HepG2 (cell line): ENCODE measurements around the gene NAA15. TPM values are rescaled to one million over a fixed set of nuclear protein-coding genes. Genes with fewer than 3 reads are reported as not detected.

Experiments
- AHR ChIP-seq: IDR thresholded peaks from 2 replicates; pipeline ENCODE4 v1.6.1; 2018; ENCODE audit warnings: missing genetic modification reagents, missing compliant biosample characterization
- ARNT2 ChIP-seq: sonication (generic); formaldehyde crosslinking; IDR thresholded peaks from 2 replicates; pipeline ENCODE4 v1.8.0; 2022; ENCODE audit warnings: mild to moderate bottlenecking, low read depth, missing genetic modification reagents, moderate library complexity
- CREB1 ChIP-seq, 2 experiments: fragments of 450-650 bp in 1 of 2; IDR thresholded peaks; 2 replicates each; pipeline ENCODE4 v1.6.1; 2016 to 2017; ENCODE audit warnings: control low read depth in 1 of 2, mild to moderate bottlenecking in 1 of 2, missing compliant biosample characterization in 1 of 2, missing genetic modification characterization in 1 of 2
- ETV5 ChIP-seq: IDR thresholded peaks from 2 replicates; pipeline ENCODE4 v1.6.1; 2018; ENCODE audit warnings: missing biosample characterization, missing genetic modification reagents, inconsistent platforms, borderline replicate concordance
- FOXO4 ChIP-seq: sonication (generic); formaldehyde crosslinking; conservative IDR thresholded peaks from 2 replicates; pipeline ENCODE4 v1.8.1; 2023; ENCODE audit warnings: missing genetic modification reagents
- IRX3 ChIP-seq: sonication (generic); formaldehyde crosslinking; IDR thresholded peaks from 2 replicates; pipeline ENCODE4 v1.8.1; 2023; ENCODE audit warnings: mild to moderate bottlenecking, low read depth, missing genetic modification reagents, borderline replicate concordance
- KDM3A ChIP-seq: IDR thresholded peaks from 2 replicates; pipeline ENCODE4 v1.6.1; 2018; ENCODE audit warnings: low read depth, missing compliant biosample characterization
- KLF16 ChIP-seq, 2 experiments: sonication (generic) in 1 of 2; formaldehyde crosslinking in 1 of 2; IDR thresholded peaks; 2 replicates each; pipeline versions ENCODE4 v1.6.1 to v1.8.0; 2016 to 2023; ENCODE audit warnings: missing genetic modification reagents in 2 of 2, missing compliant biosample characterization in 1 of 2
- MED1 ChIP-seq: sonication (generic); formaldehyde crosslinking; IDR thresholded peaks from 2 replicates; pipeline ENCODE4 v1.4.0; 2020; ENCODE audit warnings: missing genetic modification reagents
- NCOA1 ChIP-seq: sonication (generic); formaldehyde crosslinking; IDR thresholded peaks from 2 replicates; pipeline ENCODE4 v1.9.0; 2021; ENCODE audit warnings: missing genetic modification reagents
- NFRKB ChIP-seq: fragments of 450-650 bp; IDR thresholded peaks from 2 replicates; pipeline ENCODE4 v1.6.1; 2017
- PBX2 ChIP-seq: IDR thresholded peaks from 2 replicates; pipeline ENCODE4 v1.6.1; 2016; ENCODE audit warnings: control low read depth
- SALL2 ChIP-seq: sonication (generic); formaldehyde crosslinking; IDR thresholded peaks from 2 replicates; pipeline ENCODE4 v1.8.1; 2023; ENCODE audit warnings: mild to moderate bottlenecking, missing genetic modification reagents, inconsistent platforms
- TAF1 ChIP-seq: sonication (generic); formaldehyde crosslinking; IDR thresholded peaks from 2 replicates; pipeline ENCODE4 v1.4.0; 2020; ENCODE audit warnings: missing genetic modification reagents
- ZNF207 ChIP-seq: fragments of 450-650 bp; IDR thresholded peaks from 2 replicates; pipeline ENCODE4 v1.6.1; 2016; ENCODE audit warnings: antibody characterized with exemption, borderline replicate concordance
- ZNF224 ChIP-seq: sonication (generic); formaldehyde crosslinking; IDR thresholded peaks from 2 replicates; pipeline ENCODE4 v1.5.0; 2020; ENCODE audit warnings: mild to moderate bottlenecking, missing genetic modification reagents
- ZNF274 ChIP-seq: sonication (generic); formaldehyde crosslinking; IDR thresholded peaks from 2 replicates; pipeline ENCODE4 v1.5.1; 2020; ENCODE audit warnings: mild to moderate bottlenecking, missing genetic modification reagents
- ZNF326 ChIP-seq: sonication (generic); formaldehyde crosslinking; IDR thresholded peaks from 2 replicates; pipeline ENCODE4 v1.4.0; 2020; ENCODE audit warnings: missing genetic modification reagents, borderline replicate concordance
- ZNF337 ChIP-seq: sonication (generic); formaldehyde crosslinking; IDR thresholded peaks from 2 replicates; pipeline ENCODE4 v1.5.1; 2020; ENCODE audit warnings: missing genetic modification reagents, low read depth, mild to moderate bottlenecking, borderline replicate concordance
- ZNF383 ChIP-seq: sonication (generic); formaldehyde crosslinking; IDR thresholded peaks from 2 replicates; pipeline ENCODE4 v1.4.0; 2020; ENCODE audit warnings: missing genetic modification reagents, mild to moderate bottlenecking, borderline replicate concordance
- ZNF546 ChIP-seq: sonication (generic); formaldehyde crosslinking; conservative IDR thresholded peaks from 2 replicates; pipeline ENCODE4 v1.8.1; 2023; ENCODE audit warnings: mild to moderate bottlenecking, missing genetic modification reagents
- polyA plus RNA-seq, 8 experiments: library from polyadenylated mRNA; depleted of rRNA in 3 of 8; stranded (reverse) in 7 of 8; unstranded in 1 of 8; fragments of >200 nt; fragmentation: Illumina TruSeq in 4 of 8; extraction: Trizol in 4 of 8; gene quantifications; 2 replicates each; pipeline versions ENCODE4 v1.2.1 to v1.2.3, GENCODE V29; 2011 to 2016; ENCODE audit warnings: low read depth in 4 of 8, missing spikeins in 1 of 8, mixed read lengths in 1 of 8; ENCODE audit not compliant: insufficient read depth in 1 of 8
- total RNA-seq, 5 experiments: library from RNA; depleted of rRNA; stranded (reverse); fragments of >200 nt; fragmentation: Illumina TruSeq; extraction: Trizol; gene quantifications; 2 replicates each; pipeline ENCODE4 v1.2.3, GENCODE V29; 2016; ENCODE audit warnings: low read depth in 1 of 5
- TF ChIP-seq, protein P1 (sequence below): sonication (generic); formaldehyde crosslinking; IDR thresholded peaks from 2 replicates; pipeline ENCODE4 v1.4.0; 2020; ENCODE audit warnings: missing genetic modification reagents, borderline replicate concordance
- TF ChIP-seq, protein P2 (sequence below): sonication (generic); formaldehyde crosslinking; IDR thresholded peaks from 2 replicates; pipeline ENCODE4 v1.5.0; 2020; ENCODE audit warnings: mild to moderate bottlenecking, missing genetic modification reagents, borderline replicate concordance

Gene NAA15
- total and polyA plus RNA-seq, 2 of the 13 experiments (the other 11 are each of a cell fraction or from before 2014, with no cell fraction given), result 6.2 to 50.2 TPM

DNA sequence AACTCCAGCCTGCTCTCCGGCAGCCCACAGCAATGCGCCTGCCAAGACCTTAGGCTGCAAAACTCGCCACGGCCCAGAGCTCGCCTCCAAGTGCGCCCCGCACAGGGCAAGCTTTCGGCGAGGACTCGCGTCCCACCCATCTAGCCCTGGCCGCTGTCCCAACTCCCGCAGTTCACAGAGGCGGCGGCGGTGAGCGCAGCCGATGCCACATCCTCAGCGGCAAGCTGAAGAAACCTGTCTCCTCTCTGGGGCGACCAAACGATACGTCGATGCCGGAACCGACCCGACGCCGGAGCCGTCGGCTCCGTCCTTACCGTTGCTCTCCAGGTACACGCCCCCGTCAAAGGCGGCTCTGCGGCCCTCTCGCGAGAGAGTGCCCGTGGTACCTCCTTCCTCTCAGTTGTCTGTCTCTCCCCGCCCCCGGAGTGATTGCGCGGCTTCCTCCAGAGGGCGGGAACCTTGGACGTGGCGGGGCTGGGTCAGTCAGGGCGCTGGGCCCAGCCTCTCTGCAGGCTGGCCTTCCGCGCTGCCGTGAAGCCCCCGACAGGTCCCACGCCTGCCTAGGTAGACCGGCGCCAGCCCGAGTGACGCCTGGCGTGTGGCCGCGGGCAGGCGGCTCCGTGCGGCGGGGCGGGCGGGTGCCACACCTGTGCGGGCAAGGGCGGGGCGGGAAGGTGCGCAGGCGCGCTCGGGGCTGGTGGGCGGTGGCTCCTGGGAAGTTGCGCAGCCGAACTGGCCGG lies 152.2 kb downstream of the NAA15 start (continued):
- TF ChIP-seq ZNF546 (no peak), ZNF274 (CRISPR knock-in tag) (peak; percentile 90; the same call in 1 of the 2 replicates), CREB1 (IDR thresholded peaks at IDR 0.05) (peak; percentile 53; the same call in 1 of the 2 replicates), CREB1 (CRISPR knock-in tag; IDR thresholded peaks at IDR 0.05) (peak; percentile 39; the same call in 1 of the 2 replicates), TAF1 (CRISPR knock-in tag) (peak; percentile 86), ZNF224 (CRISPR knock-in tag) (no peak), ETV5 (CRISPR knock-in tag) (peak; percentile 40; the same call in 1 of the 2 replicates), KLF16 (CRISPR knock-in tag; IDR thresholded peaks at IDR 0.05) (peak in 1 of 2 experiments; percentile 72; a peak in 3 of 4 replicates), SALL2 (peak; percentile 60; the same call in 1 of the 2 replicates), AHR (CRISPR knock-in tag) (peak; percentile 41; the same call in 1 of the 2 replicates), NCOA1 (CRISPR knock-in tag) (no peak), PBX2 (no peak), ZNF207 (no peak), ZNF337 (CRISPR knock-in tag) (peak; percentile 84; the same call in 1 of the 2 replicates), ARNT2 (CRISPR knock-in tag) (peak; percentile 94; the same call in 1 of the 2 replicates), FOXO4 (CRISPR knock-in tag) (0 out of 2 replicates have a peak, but pooled peaks have one; percentile 0), MED1 (CRISPR knock-in tag) (peak; percentile 20; the same call in 1 of the 2 replicates), NFRKB (no peak), ZNF383 (CRISPR knock-in tag) (no peak), KDM3A (CRISPR knock-in tag) (no peak), ZNF326 (CRISPR knock-in tag) (no peak), IRX3 (peak; percentile 79; the same call in 1 of the 2 replicates)
- TF ChIP-seq, protein P1, sequence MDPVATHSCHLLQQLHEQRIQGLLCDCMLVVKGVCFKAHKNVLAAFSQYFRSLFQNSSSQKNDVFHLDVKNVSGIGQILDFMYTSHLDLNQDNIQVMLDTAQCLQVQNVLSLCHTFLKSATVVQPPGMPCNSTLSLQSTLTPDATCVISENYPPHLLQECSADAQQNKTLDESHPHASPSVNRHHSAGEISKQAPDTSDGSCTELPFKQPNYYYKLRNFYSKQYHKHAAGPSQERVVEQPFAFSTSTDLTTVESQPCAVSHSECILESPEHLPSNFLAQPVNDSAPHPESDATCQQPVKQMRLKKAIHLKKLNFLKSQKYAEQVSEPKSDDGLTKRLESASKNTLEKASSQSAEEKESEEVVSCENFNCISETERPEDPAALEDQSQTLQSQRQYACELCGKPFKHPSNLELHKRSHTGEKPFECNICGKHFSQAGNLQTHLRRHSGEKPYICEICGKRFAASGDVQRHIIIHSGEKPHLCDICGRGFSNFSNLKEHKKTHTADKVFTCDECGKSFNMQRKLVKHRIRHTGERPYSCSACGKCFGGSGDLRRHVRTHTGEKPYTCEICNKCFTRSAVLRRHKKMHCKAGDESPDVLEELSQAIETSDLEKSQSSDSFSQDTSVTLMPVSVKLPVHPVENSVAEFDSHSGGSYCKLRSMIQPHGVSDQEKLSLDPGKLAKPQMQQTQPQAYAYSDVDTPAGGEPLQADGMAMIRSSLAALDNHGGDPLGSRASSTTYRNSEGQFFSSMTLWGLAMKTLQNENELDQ (CRISPR knock-in tag), result no peak
- TF ChIP-seq, protein P2, sequence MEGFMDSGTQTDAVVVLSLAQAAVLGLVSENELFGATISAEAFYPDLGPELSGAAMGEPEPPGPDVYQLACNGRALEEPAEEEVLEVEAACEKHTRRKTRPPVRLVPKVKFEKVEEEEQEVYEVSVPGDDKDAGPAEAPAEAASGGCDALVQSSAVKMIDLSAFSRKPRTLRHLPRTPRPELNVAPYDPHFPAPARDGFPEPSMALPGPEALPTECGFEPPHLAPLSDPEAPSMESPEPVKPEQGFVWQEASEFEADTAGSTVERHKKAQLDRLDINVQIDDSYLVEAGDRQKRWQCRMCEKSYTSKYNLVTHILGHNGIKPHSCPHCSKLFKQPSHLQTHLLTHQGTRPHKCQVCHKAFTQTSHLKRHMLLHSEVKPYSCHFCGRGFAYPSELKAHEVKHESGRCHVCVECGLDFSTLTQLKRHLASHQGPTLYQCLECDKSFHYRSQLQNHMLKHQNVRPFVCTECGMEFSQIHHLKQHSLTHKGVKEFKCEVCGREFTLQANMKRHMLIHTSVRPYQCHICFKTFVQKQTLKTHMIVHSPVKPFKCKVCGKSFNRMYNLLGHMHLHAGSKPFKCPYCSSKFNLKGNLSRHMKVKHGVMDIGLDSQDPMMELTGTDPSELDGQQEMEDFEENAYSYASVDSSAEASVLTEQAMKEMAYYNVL (CRISPR knock-in tag), result peak; percentile 65; the same call in 1 of the 2 replicates
